K562 (cell line): ENCODE data around the gene C1RL. TPM values are rescaled to one million over a fixed set of nuclear protein-coding genes. Genes with fewer than 3 reads are reported as not detected.

Experiments
- DPF2 ChIP-seq: fragments of 450-650 bp; IDR thresholded peaks from 2 replicates; pipeline ENCODE4 v1.6.1; 2016
- SMAD4 ChIP-seq: fragments of 250-450 bp; sonication (Bioruptor Pico); conservative IDR thresholded peaks from 2 replicates; pipeline ENCODE4 v1.8.0; 2021; ENCODE audit warnings: inconsistent platforms, mild to moderate bottlenecking, moderate library complexity
- TAL1 ChIP-seq: fragments of 450-650 bp; IDR thresholded peaks from 2 replicates; pipeline ENCODE4 v1.6.1; 2016; ENCODE audit warnings: mild to moderate bottlenecking
- TFE3 ChIP-seq: fragments of 450-650 bp; formaldehyde crosslinking; IDR thresholded peaks from 2 replicates; pipeline ENCODE4 v1.4.0; 2020; ENCODE audit warnings: mild to moderate bottlenecking, mixed read lengths
- ZNF609 ChIP-seq: sonication (generic); formaldehyde crosslinking; IDR thresholded peaks from 2 replicates; pipeline ENCODE4 v1.8.1; 2023; ENCODE audit warnings: missing genetic modification reagents, mild to moderate bottlenecking, borderline replicate concordance
- polyA plus RNA-seq, 8 experiments: library from polyadenylated mRNA; depleted of rRNA in 4 of 8; stranded (reverse) in 5 of 8; unstranded in 3 of 8; fragments of >200 nt; fragmentation: Nextera tagmentation in 2 of 8; fragmentation: Illumina TruSeq in 1 of 8; extraction: Ambion mirVana in 2 of 8; extraction: Trizol in 1 of 8; gene quantifications; 2 replicates each; pipeline versions ENCODE4 v1.2.1 to v1.2.3, GENCODE V29; 2011 to 2014; ENCODE audit warnings: inconsistent platforms in 1 of 8, missing spikeins in 1 of 8
- total RNA-seq, 7 experiments: library from RNA; depleted of rRNA in 6 of 7; stranded (reverse); fragments of >200 nt in 6 of 7; fragmentation: Illumina TruSeq in 2 of 7; extraction: Trizol in 2 of 7; gene quantifications; 2 replicates each; pipeline versions ENCODE4 v1.2.1 to v1.2.3, GENCODE V29; 2011 to 2021; ENCODE audit warnings: low replicate concordance in 1 of 7
- TF ChIP-seq, protein P1 (sequence below), 2 experiments: fragments of 450-650 bp; IDR thresholded peaks; 2 replicates each; pipeline ENCODE4 v1.6.1; 2016

The C1RL gene
- total and polyA plus RNA-seq, 9 of the 15 experiments (the other 6 are each of a cell fraction or from before 2014, with no cell fraction given): 1.4 to 10.7 (median 8.0) TPM

GRCh38 chr12:7128681-7129286 is 19.8 kb upstream of the C1RL start, which contains the start of gene RBP5 (continued):
- TF ChIP-seq ZNF609 (CRISPR knock-in tag) (no peak), TAL1 (no peak), TFE3 (CRISPR knock-in tag) (no peak), SMAD4 (CRISPR knock-in tag) (peak; percentile 12; the same call in 1 of the 2 replicates), DPF2 (no peak)
- TF ChIP-seq, protein P1, sequence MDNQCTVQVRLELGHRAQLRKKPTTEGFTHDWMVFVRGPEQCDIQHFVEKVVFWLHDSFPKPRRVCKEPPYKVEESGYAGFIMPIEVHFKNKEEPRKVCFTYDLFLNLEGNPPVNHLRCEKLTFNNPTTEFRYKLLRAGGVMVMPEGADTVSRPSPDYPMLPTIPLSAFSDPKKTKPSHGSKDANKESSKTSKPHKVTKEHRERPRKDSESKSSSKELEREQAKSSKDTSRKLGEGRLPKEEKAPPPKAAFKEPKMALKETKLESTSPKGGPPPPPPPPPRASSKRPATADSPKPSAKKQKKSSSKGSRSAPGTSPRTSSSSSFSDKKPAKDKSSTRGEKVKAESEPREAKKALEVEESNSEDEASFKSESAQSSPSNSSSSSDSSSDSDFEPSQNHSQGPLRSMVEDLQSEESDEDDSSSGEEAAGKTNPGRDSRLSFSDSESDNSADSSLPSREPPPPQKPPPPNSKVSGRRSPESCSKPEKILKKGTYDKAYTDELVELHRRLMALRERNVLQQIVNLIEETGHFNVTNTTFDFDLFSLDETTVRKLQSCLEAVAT (IDR thresholded peaks at IDR 0.05): 0 out of 4 replicates have a peak, but pooled peaks have one; percentile 14 to 15
